Heart left ventricle (tissue), 16 donors: Measurements from ENCODE around the gene NFATC2. TPM values are rescaled to one million over a fixed set of nuclear protein-coding genes. Genes with fewer than 3 reads are reported as not detected.

Source experiments
- ATAC-seq, 4 donors: fragments of 200-7000 bp; cut with Tn5 transposase; one replicate each; pipeline ENCODE4 v1.9.1; 2020 to 2022; ENCODE audit warnings: moderate library complexity in 4 of 4, mild to moderate bottlenecking in 3 of 4, moderate number of reproducible peaks in 1 of 4
- DNase-seq, 5 donors: peaks; one replicate each; pipeline ENCODE4 v3.0.0-alpha.2; 2020
- H3K27ac ChIP-seq, 12 donors: fragments of 200-600 bp; sonication (generic) in 4 of 12; one replicate each; pipeline versions ENCODE4 v1.5.0 to v1.8.0; 2016 to 2022; ENCODE audit warnings: mild to moderate bottlenecking in 2 of 12
- H3K27me3 ChIP-seq, 9 donors: fragments of 200-600 bp; sonication (generic) in 2 of 9; one replicate each; pipeline versions ENCODE4 v1.5.1 to v1.8.0; 2016 to 2022; ENCODE audit warnings: mild to moderate bottlenecking in 3 of 9
- H3K36me3 ChIP-seq, 9 donors: fragments of 200-600 bp; sonication (generic) in 2 of 9; one replicate each; pipeline versions ENCODE4 v1.5.0 to v1.8.0; 2018 to 2022; ENCODE audit warnings: mild to moderate bottlenecking in 2 of 9
- H3K4me1 ChIP-seq, 12 donors: fragments of 200-600 bp; sonication (generic) in 4 of 12; one replicate each; pipeline versions ENCODE4 v1.5.0 to v1.8.0; 2016 to 2022; ENCODE audit warnings: mild to moderate bottlenecking in 3 of 12
- H3K4me3 ChIP-seq, 12 donors: fragments of 200-600 bp; sonication (generic) in 4 of 12; one replicate each; pipeline versions ENCODE4 v1.5.0 to v1.8.0; 2017 to 2022; ENCODE audit warnings: mild to moderate bottlenecking in 9 of 12, moderate library complexity in 4 of 12
- H3K9me3 ChIP-seq, 12 donors: fragments of 200-600 bp; sonication (generic) in 4 of 12; one replicate each; pipeline versions ENCODE4 v1.5.0 to v1.8.0; 2016 to 2022; ENCODE audit warnings: mild to moderate bottlenecking in 1 of 12
- POLR2A ChIP-seq, 2 donors: fragments of 450-650 bp; IDR thresholded peaks; one replicate each; pipeline ENCODE4 v1.6.1; 2017; ENCODE audit warnings: antibody characterized with exemption in 2 of 2, mild to moderate bottlenecking in 2 of 2, moderate library complexity in 2 of 2
- WGBS, 4 donors: extraction: QIAGEN DNeasy Blood & Tissue Kit in 2 of 4; methylation state at CpG; one replicate each; pipeline versions ENCODE4 v1.1.5 to v1.1.7; 2013 to 2018; 5-methylcytosine and 5-hydroxymethylcytosine counted together
- intact Hi-C, 10 donors: fragments of 100-400 bp; cut with DNase I; formaldehyde crosslinking; loops; one replicate each; pipeline versions ENCODE4 v1.11.1 to v1.14.2; 2022
- polyA plus RNA-seq, 2 donors: library from polyadenylated mRNA; stranded (reverse); fragments of 200-250 nt; gene quantifications; one replicate each; pipeline ENCODE4 v1.2.3, GENCODE V29; 2013
- total RNA-seq, 9 donors: library from RNA; depleted of rRNA in 2 of 9; stranded (reverse); fragments of >200 nt in 2 of 9; fragmentation: NEBNext Ultra II Directional in 3 of 9; extraction: Animal tissue kit (Norgen Biotek cat#: 25700) in 3 of 9; gene quantifications; one replicate each; pipeline versions ENCODE4 v1.1.0 to v1.2.4, GENCODE V29; 2016 to 2023
- TF ChIP-seq, protein P1 (sequence below), 12 donors: fragments of 200-600 bp; sonication (generic) in 4 of 12; IDR thresholded peaks; one replicate each; pipeline versions ENCODE4 v1.5.0 to v1.8.0; 2018 to 2022; ENCODE audit warnings: antibody characterized with exemption in 12 of 12, mild to moderate bottlenecking in 5 of 12
- donor health status: ischemic (EF 13 %, LVEDD 7.1; RV severe dilation, severe dysfunction).
- donor health status: healthy with polysubstance abuse.
- donor health status: DM: no; HTN: yes; CAD: no.
- donor health status: DM: no; HTN: no; CAD: no.
- donor health status: ischemic (EF 25% LVEDD 6.9; RV normal size, moderate dysfunction).
- donor health status: ischemic (EF 25% LVEDD 5.7; RV mildly dilated, moderate dysfunction).
- donor health status: healthy.
- donor health status: DM: yes; HTN: yes; CAD: no.
- donor health status: ischemic (EF 35%, LVEDD 5.7; RV mildly dilated, moderate dysfunction).
- donor health status: nonischemic (EF 11% LVEDD 7.7; RV severe dilation, severe dysfunction).
- donor health status: DM: yes; HTN: yes; CAD: no.
- donor health status: PGD.
- donor health status: ischemic (EF 29% LVEDD 5.4; RV normal size, mild dysfunction).
- donor health status: nonischemic (EF 23%, LVEDD 6.1; RV moderate dilation, normal function).

Gene NFATC2
- total and polyA plus RNA-seq, 11 donors = 0.76 to 7.6 (median 3.2) TPM

DNA sequence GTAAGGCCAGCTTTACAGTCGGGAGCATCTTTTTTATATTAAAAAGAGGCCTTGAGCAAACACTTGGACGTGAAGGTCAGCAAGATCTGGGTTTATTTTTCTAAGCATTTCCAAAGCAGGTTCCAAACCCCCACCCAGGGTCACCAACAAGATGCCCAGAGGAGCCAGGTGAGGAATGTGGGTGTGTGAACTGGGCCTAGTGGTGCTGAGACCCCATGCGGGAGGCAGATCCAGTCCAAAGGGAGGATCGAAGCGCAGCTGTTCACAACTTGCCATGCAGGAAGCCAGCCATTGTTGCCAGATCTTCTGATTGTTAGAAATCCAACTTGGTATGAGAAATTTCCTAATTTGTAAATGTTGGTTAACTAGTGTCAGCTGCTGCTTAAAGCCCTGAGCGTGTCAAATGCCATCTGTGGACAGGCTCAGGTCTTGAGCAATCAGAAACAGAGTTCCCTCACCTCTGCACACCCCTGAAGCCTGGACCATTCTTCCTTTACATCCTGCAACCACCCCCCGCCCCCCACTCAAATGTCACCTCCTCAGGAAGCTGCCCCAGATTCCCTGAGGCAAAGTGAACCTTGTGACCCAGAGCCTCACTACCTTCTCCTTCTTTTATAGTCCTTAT, 46.5 kb downstream of the NFATC2 start:
- Histone ChIP-seq H3K4me1 (peaks cover 0 to 79% (median 29%) of the 10 kb centered on the region in 12 donors), H3K27me3 (no peaks in the 10 kb centered on the region), H3K36me3 (no peaks in the 10 kb centered on the region), H3K27ac (no peak overlapping the region), H3K9me3 (no peaks in the 10 kb centered on the region), H3K4me3 (no peak overlapping the region)
- WGBS, 4 donors = 81 to 97% (median 93%) methylated on average over 6 to 7 of the region's 7 CpGs
- intact Hi-C loops = loop anchor here in 2 of 10 donors (10.0 kb wide), 3 partner anchors 61 to 111 kb away; no protein-coding TSS in a partner anchor
- no peak for TF ChIP-seq POLR2A (IDR thresholded peaks at IDR 0.05)
- TF ChIP-seq, protein P1, sequence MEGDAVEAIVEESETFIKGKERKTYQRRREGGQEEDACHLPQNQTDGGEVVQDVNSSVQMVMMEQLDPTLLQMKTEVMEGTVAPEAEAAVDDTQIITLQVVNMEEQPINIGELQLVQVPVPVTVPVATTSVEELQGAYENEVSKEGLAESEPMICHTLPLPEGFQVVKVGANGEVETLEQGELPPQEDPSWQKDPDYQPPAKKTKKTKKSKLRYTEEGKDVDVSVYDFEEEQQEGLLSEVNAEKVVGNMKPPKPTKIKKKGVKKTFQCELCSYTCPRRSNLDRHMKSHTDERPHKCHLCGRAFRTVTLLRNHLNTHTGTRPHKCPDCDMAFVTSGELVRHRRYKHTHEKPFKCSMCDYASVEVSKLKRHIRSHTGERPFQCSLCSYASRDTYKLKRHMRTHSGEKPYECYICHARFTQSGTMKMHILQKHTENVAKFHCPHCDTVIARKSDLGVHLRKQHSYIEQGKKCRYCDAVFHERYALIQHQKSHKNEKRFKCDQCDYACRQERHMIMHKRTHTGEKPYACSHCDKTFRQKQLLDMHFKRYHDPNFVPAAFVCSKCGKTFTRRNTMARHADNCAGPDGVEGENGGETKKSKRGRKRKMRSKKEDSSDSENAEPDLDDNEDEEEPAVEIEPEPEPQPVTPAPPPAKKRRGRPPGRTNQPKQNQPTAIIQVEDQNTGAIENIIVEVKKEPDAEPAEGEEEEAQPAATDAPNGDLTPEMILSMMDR (IDR thresholded peaks at IDR 0.05) = no peak
- DNase-seq (no peak), ATAC-seq (no peak)

DNA sequence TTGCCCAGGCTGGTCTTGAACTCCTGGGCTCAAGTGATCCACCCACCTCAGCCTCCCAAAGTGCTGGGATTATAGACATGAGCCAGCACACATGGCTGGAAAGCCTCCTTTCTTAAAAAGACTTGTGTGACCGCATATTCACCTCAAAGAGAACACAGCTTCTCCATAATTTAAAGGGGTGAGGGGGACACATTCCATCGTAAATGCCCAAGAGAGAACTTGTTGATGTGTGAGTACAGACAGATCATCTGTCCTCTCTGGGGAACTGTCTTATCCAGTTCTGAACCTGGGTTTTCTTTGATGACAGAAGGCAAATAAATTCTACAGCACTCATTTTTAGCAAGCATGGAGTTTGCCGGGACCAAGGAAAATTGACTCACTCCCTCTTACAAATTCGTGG, 47.2 kb downstream of the NFATC2 start:
- no peak for ATAC-seq
- Histone ChIP-seq H3K9me3 (no peaks in the 10 kb centered on the region), H3K27ac (no peak overlapping the region), H3K36me3 (no peaks in the 10 kb centered on the region), H3K27me3 (no peaks in the 10 kb centered on the region), H3K4me1 (peaks cover 0 to 75% (median 29%) of the 10 kb centered on the region in 12 donors), H3K4me3 (no peak overlapping the region)
- TF ChIP-seq, protein P1 (IDR thresholded peaks at IDR 0.05) = no peak
- no peak for TF ChIP-seq POLR2A (IDR thresholded peaks at IDR 0.05)
- intact Hi-C loops = loop anchor here in 2 of 10 donors (10.0 kb wide), 3 partner anchors 60 to 110 kb away; no protein-coding TSS in a partner anchor
- 87 to 94% (median 89%) methylated on average over 4 of the region's 4 CpGs for WGBS, 4 donors
- DNase-seq = no peak

DNA sequence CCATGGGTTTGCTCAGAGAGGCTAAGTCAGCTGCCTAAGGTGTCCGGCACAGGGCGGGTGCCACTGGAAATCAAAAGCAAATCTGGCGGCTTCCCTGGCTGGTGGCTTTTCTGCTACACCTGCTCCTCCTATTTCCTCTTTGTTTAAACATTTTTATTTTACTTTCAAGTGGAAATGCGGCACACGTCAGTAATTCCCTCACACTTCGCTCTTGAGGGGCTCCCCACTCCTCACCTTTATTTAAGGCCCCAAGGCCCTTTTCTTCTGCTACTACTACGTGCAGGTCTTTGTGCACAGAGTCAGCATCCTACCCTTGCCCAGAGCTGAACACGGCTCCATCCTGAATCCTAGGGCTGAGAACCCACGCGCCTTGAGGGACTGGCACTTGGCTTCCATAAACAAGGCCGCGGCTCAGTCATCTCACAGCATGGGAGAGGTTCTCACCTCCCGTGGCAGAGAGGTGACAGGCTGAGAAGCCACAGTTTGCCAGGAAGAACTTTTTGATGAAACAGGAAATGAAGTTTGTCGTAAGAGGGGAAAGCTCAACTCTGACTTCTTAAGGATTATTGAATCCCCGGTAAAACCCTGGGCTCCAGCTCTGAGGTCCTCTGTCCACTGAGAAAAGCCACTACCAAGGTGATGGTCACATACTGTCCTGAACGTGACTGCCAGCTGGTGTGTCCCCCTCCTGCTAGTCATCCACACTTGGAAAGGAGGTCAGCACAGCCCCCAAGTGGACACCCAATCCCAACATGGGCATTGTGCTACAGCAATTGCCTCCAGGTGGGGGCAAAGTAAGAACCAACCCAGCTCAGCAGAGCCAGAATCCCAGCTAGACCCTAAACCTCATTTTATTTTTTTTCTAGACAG, 48.0 kb downstream of the NFATC2 start:
- Histone ChIP-seq H3K9me3 (no peaks in the 10 kb centered on the region), H3K4me1 (peaks cover 0 to 67% (median 29%) of the 10 kb centered on the region in 12 donors), H3K27me3 (no peaks in the 10 kb centered on the region), H3K4me3 (no peak overlapping the region), H3K27ac (peak overlapping the region in 1 of 12 donors; percentile 20), H3K36me3 (no peaks in the 10 kb centered on the region)
- TF ChIP-seq, protein P1 (IDR thresholded peaks at IDR 0.05) = no peak
- no peak for TF ChIP-seq POLR2A (IDR thresholded peaks at IDR 0.05)
- ATAC-seq = no peak
- WGBS, 4 donors = 83 to 91% (median 86%) methylated on average over 16 of the region's 16 CpGs
- intact Hi-C loops = loop anchor here in 3 of 10 donors (5.0 to 10.0 kb wide), 4 partner anchors 60 to 110 kb away; no protein-coding TSS in a partner anchor
- DNase-seq = no peak

DNA sequence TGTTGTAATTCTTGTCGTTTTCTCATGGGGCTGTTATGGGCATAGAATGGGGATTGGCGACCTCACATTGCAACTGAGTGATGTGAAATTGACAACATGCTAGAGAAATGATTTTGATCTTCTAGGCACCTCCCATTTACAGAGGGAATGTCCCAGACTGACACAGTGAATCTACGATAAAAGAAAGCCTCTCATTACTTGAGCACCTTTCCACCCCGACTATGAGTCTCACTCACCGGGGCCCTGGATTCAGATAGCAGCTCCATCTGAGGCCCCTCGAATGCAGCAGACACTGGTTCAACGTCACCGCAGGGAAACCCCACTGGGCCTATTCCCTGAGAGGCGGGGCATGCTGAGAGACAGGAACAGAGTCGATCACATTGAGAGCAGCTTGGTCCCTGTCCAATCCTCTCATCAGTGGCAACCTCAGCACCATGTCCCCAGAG, 49.1 kb downstream of the NFATC2 start:
- no peaks in the 10 kb centered on the region for H3K27me3 ChIP-seq
- DNase-seq (no peak), ATAC-seq (no peak)
- H3K4me3 ChIP-seq = no peak overlapping the region
- H3K36me3 ChIP-seq = no peaks in the 10 kb centered on the region
- 72 to 80% (median 76%) methylated on average over 10 of the region's 10 CpGs for WGBS, 4 donors
- H3K27ac ChIP-seq = no peak overlapping the region
- no peak for TF ChIP-seq POLR2A (IDR thresholded peaks at IDR 0.05)
- TF ChIP-seq, protein P1 (IDR thresholded peaks at IDR 0.05) = no peak
- H3K9me3 ChIP-seq = no peaks in the 10 kb centered on the region
- intact Hi-C loops = loop anchor here in 3 of 10 donors (5.0 to 10.0 kb wide), 4 partner anchors 59 to 109 kb away; no protein-coding TSS in a partner anchor
- peaks cover 0 to 60% (median 29%) of the 10 kb centered on the region in 12 donors for H3K4me1 ChIP-seq
